ENCODE measurements around the gene NEK10. TPM values are rescaled to one million over a fixed set of nuclear protein-coding genes. Genes with fewer than 3 reads are reported as not detected.

Gene NEK10
- total and polyA plus RNA-seq, 2 donors (not counting 1 experiment from before 2014, with no cell fraction given): 0.49 to 0.55 TPM

- DNase-seq (peak; percentile 24), ATAC-seq (ENCODE audit: low read depth) (peak; percentile 41)
- peaks cover 10% of the 10 kb centered on the region for H3K4me1 Mint-ChIP-seq
- no peaks in the 10 kb centered on the region for H3K27me3 Mint-ChIP-seq
- WGBS (ENCODE audit: insufficient coverage): 0% methylated on average over 1 of the region's 1 CpG
- intact Hi-C loops (cut with micrococcal nuclease): no loop called here
- Histone ChIP-seq H2AFZ (ENCODE audit: insufficient read depth, low read depth, low read length, poor library complexity, severe bottlenecking) (no peak overlapping the region), H3K4me3 (ENCODE audit: control extremely low read depth in 1 of 5, extremely low read depth in 1 of 5, insufficient read depth in 1 of 5, low read depth in 2 of 5, low read length in 4 of 5) (no peak overlapping the region), H3K4me2 (replicated peaks; ENCODE audit: low read depth, low read length, poor library complexity, severe bottlenecking) (no peak overlapping the region), H4K20me1 (ENCODE audit: control insufficient read depth, insufficient read depth, low read length, poor library complexity, severe bottlenecking) (no peaks in the 10 kb centered on the region), H3K9ac (ENCODE audit: low read length) (no peak overlapping the region), H3K4me1 (ENCODE audit: control insufficient read depth in 2 of 2, insufficient read depth in 2 of 2, low read length in 2 of 2) (no peaks in the 10 kb centered on the region), H3K36me3 (replicated peaks in 1 of 2; ENCODE audit: control extremely low read depth in 1 of 2, control insufficient read depth in 1 of 2, extremely low read depth in 1 of 2, insufficient read depth in 2 of 2, low read length in 1 of 2) (no peaks in the 10 kb centered on the region), H3K27ac (ENCODE audit: low read length in 2 of 2) (no peak overlapping the region), H3K79me2 (ENCODE audit: control insufficient read depth, insufficient read depth, low read length) (no peaks in the 10 kb centered on the region), H3K27me3 (replicated peaks in 1 of 4; ENCODE audit: control extremely low read depth in 1 of 4, control insufficient read depth in 3 of 4, insufficient read depth in 4 of 4, low read length in 3 of 4) (no peaks in the 10 kb centered on the region), H3K9me3 (ENCODE audit: control extremely low read depth in 1 of 3, control insufficient read depth in 2 of 3, insufficient read depth in 1 of 3, low read length in 2 of 3) (no peaks in the 10 kb centered on the region)
- ChIA-PET CTCF (no interaction called here), POLR2A (no interaction called here)
- no peak overlapping the region for H3K27ac Mint-ChIP-seq
- peaks cover 3% of the 10 kb centered on the region for H3K9me3 Mint-ChIP-seq (ENCODE audit: insufficient read depth)
- H3K4me3 Mint-ChIP-seq: no peak overlapping the region
- TF ChIP-seq EZH2 (IDR thresholded peaks at IDR 0.05; ENCODE audit: borderline replicate concordance, insufficient read depth, low read depth, low read length, poor library complexity, severe bottlenecking): no peak
- TF ChIP-seq CTCF (IDR thresholded peaks at IDR 0.05): no peak
Measured at GRCh38 chr3:27340534-27340933, 28.6 kb downstream of the NEK10 start.

GRCh38 chr3:27335571-27335970 lies 33.6 kb downstream of the NEK10 start:
- H3K4me3 ChIP-seq (ENCODE audit: control extremely low read depth in 1 of 5, extremely low read depth in 1 of 5, insufficient read depth in 1 of 5, low read depth in 2 of 5, low read length in 4 of 5): no peak overlapping the region
- ATAC-seq (ENCODE audit: low read depth) (no peak), DNase-seq (no peak)
- H3K79me2 ChIP-seq (ENCODE audit: control insufficient read depth, insufficient read depth, low read length): no peaks in the 10 kb centered on the region
- no peaks in the 10 kb centered on the region for H3K4me1 ChIP-seq (ENCODE audit: control insufficient read depth in 2 of 2, insufficient read depth in 2 of 2, low read length in 2 of 2)
- ChIA-PET CTCF (no interaction called here), POLR2A (no interaction called here)
- no peak overlapping the region for H3K9ac ChIP-seq (ENCODE audit: low read length)
- H3K36me3 ChIP-seq (replicated peaks in 1 of 2; ENCODE audit: control extremely low read depth in 1 of 2, control insufficient read depth in 1 of 2, extremely low read depth in 1 of 2, insufficient read depth in 2 of 2, low read length in 1 of 2): no peaks in the 10 kb centered on the region
- no peak overlapping the region for H2AFZ ChIP-seq (ENCODE audit: insufficient read depth, low read depth, low read length, poor library complexity, severe bottlenecking)
- H3K9me3 ChIP-seq (ENCODE audit: control extremely low read depth in 1 of 3, control insufficient read depth in 2 of 3, insufficient read depth in 1 of 3, low read length in 2 of 3): no peaks in the 10 kb centered on the region
- H3K4me2 ChIP-seq (replicated peaks; ENCODE audit: low read depth, low read length, poor library complexity, severe bottlenecking): no peak overlapping the region
- H4K20me1 ChIP-seq (ENCODE audit: control insufficient read depth, insufficient read depth, low read length, poor library complexity, severe bottlenecking): no peaks in the 10 kb centered on the region
- Mint-ChIP-seq H3K27ac (no peak overlapping the region), H3K27me3 (no peaks in the 10 kb centered on the region), H3K4me1 (peaks cover 6% of the 10 kb centered on the region), H3K9me3 (ENCODE audit: insufficient read depth) (peaks cover 3% of the 10 kb centered on the region), H3K4me3 (no peak overlapping the region)
- WGBS (ENCODE audit: insufficient coverage): no CpG with 5 or more reads among the region's 1 CpG
- peaks cover 0 to 4% (median 2%) of the 10 kb centered on the region in 4 experiments for H3K27me3 ChIP-seq (replicated peaks in 1 of 4; ENCODE audit: control extremely low read depth in 1 of 4, control insufficient read depth in 3 of 4, insufficient read depth in 4 of 4, low read length in 3 of 4)
- H3K27ac ChIP-seq (ENCODE audit: low read length in 2 of 2): no peak overlapping the region
- TF ChIP-seq EZH2 (IDR thresholded peaks at IDR 0.05; ENCODE audit: borderline replicate concordance, insufficient read depth, low read depth, low read length, poor library complexity, severe bottlenecking) (no peak), CTCF (IDR thresholded peaks at IDR 0.05) (no peak)
- intact Hi-C loops (cut with micrococcal nuclease): no loop called here

Measured in B cell (primary cell).